DND-41 (cell line): ENCODE results near the gene EDEM3.

ENCODE experiments used
- EZH2 ChIP-seq: IDR thresholded peaks from 3 replicates; pipeline ENCODE4 v1.6.1; 2012; ENCODE audit warnings: borderline replicate concordance, low read depth, mild to moderate bottlenecking, moderate library complexity, low read length, inconsistent platforms; ENCODE audit not compliant: severe bottlenecking
- TF ChIP-seq, protein P1 (sequence below): IDR thresholded peaks from 2 replicates; pipeline ENCODE4 v1.5.1; 2012; ENCODE audit warnings: borderline replicate concordance, low read length, moderate library complexity, mild to moderate bottlenecking; ENCODE audit not compliant: poor library complexity, severe bottlenecking; ENCODE audit errors: extremely low read depth

DNA sequence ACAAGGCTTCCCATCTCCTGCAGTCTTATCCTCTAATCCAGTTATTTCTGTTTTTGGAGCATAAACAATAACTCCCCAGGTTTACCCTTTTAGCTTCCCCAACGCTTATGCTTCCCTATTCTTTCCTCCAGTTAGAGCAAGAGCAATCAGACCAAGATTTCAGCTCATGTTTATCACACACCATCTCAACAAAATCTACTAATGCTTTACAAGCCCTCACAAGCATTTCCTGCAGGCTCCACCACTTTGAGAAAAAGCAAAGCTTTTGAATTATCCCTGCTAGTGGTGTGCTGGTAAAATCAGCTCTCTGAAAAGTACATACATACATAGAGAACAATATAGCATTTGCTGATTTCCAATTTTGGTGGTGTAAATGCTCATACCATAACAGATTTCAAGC, 92.9 kb downstream of the EDEM3 start:
- TF ChIP-seq, protein P1, sequence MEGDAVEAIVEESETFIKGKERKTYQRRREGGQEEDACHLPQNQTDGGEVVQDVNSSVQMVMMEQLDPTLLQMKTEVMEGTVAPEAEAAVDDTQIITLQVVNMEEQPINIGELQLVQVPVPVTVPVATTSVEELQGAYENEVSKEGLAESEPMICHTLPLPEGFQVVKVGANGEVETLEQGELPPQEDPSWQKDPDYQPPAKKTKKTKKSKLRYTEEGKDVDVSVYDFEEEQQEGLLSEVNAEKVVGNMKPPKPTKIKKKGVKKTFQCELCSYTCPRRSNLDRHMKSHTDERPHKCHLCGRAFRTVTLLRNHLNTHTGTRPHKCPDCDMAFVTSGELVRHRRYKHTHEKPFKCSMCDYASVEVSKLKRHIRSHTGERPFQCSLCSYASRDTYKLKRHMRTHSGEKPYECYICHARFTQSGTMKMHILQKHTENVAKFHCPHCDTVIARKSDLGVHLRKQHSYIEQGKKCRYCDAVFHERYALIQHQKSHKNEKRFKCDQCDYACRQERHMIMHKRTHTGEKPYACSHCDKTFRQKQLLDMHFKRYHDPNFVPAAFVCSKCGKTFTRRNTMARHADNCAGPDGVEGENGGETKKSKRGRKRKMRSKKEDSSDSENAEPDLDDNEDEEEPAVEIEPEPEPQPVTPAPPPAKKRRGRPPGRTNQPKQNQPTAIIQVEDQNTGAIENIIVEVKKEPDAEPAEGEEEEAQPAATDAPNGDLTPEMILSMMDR = no peak
- TF ChIP-seq EZH2 = no peak
